ENCODE results near the gene ASF1A.
A peak's percentile ranks its signal among the peaks of the same experiment; 100 is the strongest.

Gene ASF1A

DNA sequence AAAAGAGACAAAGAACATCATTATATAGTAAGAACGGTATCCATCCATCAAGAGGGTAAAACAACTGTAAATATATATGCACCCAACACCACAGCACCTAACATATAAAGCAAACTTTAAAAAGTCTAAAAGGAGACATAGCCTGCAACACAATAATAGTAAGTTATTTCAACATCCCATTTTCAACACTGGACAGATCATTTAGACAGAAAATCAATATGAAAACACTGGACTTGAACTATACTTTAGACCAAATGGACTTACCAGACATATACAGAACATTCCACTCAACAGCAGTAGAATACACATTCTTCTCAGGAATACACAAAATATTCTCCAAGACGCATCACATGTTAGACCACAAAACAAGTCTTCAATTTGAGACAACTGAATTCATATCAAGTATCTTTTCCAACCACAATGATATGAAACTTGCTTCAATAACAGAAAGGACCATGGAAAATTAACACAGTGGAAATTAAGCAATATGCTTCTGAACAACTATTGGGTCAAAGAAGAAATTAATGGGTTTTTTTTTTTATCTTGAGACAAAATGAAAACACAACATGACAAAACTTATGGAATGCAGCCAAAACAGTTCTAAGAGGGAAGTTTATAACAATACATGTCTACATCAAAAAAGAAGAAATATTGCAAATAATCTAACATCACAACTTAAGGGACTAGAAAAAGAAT, 23.9 kb upstream of the ASF1A start:
- TF ChIP-seq, protein P1, sequence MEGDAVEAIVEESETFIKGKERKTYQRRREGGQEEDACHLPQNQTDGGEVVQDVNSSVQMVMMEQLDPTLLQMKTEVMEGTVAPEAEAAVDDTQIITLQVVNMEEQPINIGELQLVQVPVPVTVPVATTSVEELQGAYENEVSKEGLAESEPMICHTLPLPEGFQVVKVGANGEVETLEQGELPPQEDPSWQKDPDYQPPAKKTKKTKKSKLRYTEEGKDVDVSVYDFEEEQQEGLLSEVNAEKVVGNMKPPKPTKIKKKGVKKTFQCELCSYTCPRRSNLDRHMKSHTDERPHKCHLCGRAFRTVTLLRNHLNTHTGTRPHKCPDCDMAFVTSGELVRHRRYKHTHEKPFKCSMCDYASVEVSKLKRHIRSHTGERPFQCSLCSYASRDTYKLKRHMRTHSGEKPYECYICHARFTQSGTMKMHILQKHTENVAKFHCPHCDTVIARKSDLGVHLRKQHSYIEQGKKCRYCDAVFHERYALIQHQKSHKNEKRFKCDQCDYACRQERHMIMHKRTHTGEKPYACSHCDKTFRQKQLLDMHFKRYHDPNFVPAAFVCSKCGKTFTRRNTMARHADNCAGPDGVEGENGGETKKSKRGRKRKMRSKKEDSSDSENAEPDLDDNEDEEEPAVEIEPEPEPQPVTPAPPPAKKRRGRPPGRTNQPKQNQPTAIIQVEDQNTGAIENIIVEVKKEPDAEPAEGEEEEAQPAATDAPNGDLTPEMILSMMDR (IDR thresholded peaks at IDR 0.05; ENCODE audit: low read depth, low read length) = no peak
- DNase-seq (ENCODE audit: low read depth in 2 of 2) = peak; percentile 64 to 76
- no peak overlapping the region for H3K4me3 ChIP-seq (replicated peaks in 1 of 2; ENCODE audit: low read depth in 2 of 2, low read length in 2 of 2)

DNA sequence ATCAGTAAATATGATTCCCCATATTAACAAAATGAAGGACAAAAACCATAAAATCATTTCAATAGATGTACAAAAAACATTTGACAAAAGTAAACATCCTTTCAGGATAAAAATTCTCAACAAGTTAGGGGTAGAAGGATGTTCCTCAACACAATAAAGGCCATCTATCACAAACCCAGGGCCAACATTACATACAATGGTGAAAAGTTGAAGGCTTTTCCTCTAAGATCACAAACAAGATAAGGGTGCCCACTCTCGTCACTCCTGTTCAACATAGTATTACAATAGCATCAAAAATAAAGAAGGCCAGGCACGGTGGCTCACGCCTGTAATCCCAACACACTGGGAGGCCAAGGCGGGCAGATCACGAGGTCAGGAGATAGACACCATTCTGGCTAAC, 22.6 kb upstream of the ASF1A start:
- no peak overlapping the region for H3K4me3 ChIP-seq (replicated peaks in 1 of 2; ENCODE audit: low read depth in 2 of 2, low read length in 2 of 2)
- TF ChIP-seq, protein P1 (IDR thresholded peaks at IDR 0.05; ENCODE audit: low read depth, low read length) = no peak
- DNase-seq (ENCODE audit: low read depth in 2 of 2) = no peak

DNA sequence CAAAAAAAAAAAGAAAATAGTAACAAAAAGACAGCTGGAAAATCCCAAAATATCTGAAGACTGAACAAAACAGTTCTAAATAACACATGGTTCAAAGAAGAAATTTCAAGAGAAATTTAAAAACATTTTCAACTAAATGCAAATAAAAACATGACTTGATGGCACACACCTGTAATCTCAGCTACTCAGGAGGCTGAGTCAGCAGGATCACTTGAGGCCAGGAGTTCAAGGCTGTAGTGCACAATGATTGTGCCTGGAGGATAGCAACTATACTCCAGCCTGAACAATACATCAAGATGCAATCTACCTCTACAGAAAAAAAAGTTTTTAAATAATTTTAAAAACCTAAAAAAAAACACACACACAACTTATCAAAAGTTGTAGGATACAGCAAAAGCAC, 21.6 kb upstream of the ASF1A start:
- TF ChIP-seq, protein P1 (IDR thresholded peaks at IDR 0.05; ENCODE audit: low read depth, low read length) = no peak
- DNase-seq (ENCODE audit: low read depth in 2 of 2) = no peak
- H3K4me3 ChIP-seq (replicated peaks in 1 of 2; ENCODE audit: low read depth in 2 of 2, low read length in 2 of 2) = no peak overlapping the region

DNA sequence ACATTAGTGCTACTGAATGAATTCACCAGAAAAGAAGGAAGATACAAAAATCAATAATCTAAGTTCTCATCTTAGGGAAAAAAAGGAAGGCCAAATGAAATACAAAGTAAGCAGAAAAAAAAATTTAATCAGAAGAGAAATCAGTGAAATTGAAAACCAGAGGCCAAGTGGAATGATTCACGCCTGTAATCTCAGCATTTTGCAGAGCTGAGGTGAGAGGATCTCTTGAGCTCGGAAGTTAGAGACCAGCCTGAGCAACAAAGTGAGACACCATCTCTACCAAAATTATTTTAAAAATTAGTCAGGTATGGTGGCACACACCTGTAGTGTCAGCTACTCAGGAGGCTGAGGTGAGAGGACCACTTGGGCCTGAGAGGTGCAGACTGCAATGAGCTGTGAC, 21.2 kb upstream of the ASF1A start:
- TF ChIP-seq, protein P1 (IDR thresholded peaks at IDR 0.05; ENCODE audit: low read depth, low read length) = no peak
- peak in 1 of 2 donors; percentile 22 for DNase-seq (ENCODE audit: low read depth in 2 of 2)
- H3K4me3 ChIP-seq (replicated peaks in 1 of 2; ENCODE audit: low read depth in 2 of 2, low read length in 2 of 2) = no peak overlapping the region

DNA sequence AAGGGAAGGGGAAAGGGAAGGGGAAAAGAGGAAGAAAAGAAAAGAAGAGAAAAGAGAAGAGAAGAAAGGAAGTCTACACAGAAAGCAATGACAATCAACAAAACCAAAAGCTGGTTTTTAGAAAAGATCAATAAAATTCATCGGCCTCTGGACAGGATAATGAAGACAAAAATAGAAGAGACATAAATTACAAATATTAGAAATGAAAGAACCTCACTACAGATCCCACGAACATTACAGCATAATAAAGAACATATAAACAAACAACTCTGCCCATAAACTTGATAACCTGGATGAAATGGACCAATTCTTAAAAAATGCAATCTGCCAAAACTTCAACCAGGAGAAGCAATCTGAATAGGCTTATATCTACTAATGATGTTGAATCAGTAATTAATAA, 20.7 kb upstream of the ASF1A start:
- TF ChIP-seq, protein P1 (IDR thresholded peaks at IDR 0.05; ENCODE audit: low read depth, low read length) = no peak
- DNase-seq (ENCODE audit: low read depth in 2 of 2) = no peak
- no peak overlapping the region for H3K4me3 ChIP-seq (replicated peaks in 1 of 2; ENCODE audit: low read depth in 2 of 2, low read length in 2 of 2)

DNA sequence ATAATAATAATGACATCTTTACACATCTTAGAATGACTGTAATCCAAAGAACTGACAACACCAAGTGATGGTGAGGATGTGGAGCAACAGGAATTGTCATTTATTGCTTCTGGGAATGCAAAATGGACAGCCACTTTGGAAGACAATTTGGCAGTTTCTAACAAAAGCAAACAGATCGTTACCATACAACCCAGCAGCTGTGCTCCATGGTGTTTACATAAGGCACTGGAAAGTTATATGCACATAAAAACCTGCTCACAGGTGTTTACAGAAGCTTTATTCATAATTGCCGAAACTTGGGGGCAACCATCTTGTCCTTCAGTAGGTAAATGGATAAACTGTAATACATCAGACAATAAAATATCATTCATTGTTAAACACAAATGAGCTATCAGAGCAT, 18.3 kb upstream of the ASF1A start:
- TF ChIP-seq, protein P1 (IDR thresholded peaks at IDR 0.05; ENCODE audit: low read depth, low read length) = no peak
- no peak overlapping the region for H3K4me3 ChIP-seq (replicated peaks in 1 of 2; ENCODE audit: low read depth in 2 of 2, low read length in 2 of 2)
- DNase-seq (ENCODE audit: low read depth in 2 of 2) = no peak

DNA sequence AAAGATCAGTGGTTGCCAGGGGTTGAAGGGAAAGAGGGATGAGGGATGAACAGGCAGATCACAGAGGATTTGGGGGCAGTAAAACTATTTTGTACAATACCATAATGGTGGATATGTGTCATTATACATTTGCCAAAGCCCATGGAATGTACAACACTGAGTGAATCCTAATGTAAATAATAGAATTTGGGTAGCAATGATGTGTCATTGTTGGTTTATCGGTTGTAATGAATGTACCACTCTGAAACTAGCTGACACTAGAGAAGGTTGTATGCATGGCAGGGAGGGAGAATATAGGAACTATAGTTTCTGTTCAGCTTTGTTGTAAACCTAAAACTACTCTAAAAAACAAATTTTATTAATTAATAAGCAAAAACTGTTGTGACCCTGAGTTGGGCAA, 17.8 kb upstream of the ASF1A start:
- H3K4me3 ChIP-seq (replicated peaks in 1 of 2; ENCODE audit: low read depth in 2 of 2, low read length in 2 of 2) = no peak overlapping the region
- TF ChIP-seq, protein P1 (IDR thresholded peaks at IDR 0.05; ENCODE audit: low read depth, low read length) = no peak
- DNase-seq (ENCODE audit: low read depth in 2 of 2) = peak in 1 of 2 donors; percentile 72
